IMR-90 (cell line): ENCODE data around the gene SLC7A6. TPM values are rescaled to one million over a fixed set of nuclear protein-coding genes. Genes with fewer than 3 reads are reported as not detected.

Experiments
- ATAC-seq: fragments of 200-7000 bp; cut with Tn5 transposase; 2 replicates; pipeline ENCODE4 v1.9.1; 2020; ENCODE audit warnings: low read depth, mild to moderate bottlenecking, moderate library complexity
- BruUV-seq: library from RNA; stranded (reverse); fragments of 400-500 nt; replicated peaks from 2 replicates; lab custom pipeline; 2021; lab: Mats Ljungman, UMichigan
- CTCF ChIA-PET: fragments of 300-600 bp; formaldehyde crosslinking; extraction: SDS; loops from one replicate; lab custom pipeline; 2021; ENCODE audit warnings: antibody characterized with exemption; lab: Yijun Ruan, JAX
- POLR2A ChIA-PET: fragments of 300-600 bp; sonication (Branson Sonifier 250); formaldehyde crosslinking; loops from one replicate; lab custom pipeline; 2022; ENCODE audit warnings: antibody characterized with exemption; ENCODE audit not compliant: unreplicated experiment; lab: Charles Lee
- DNase-seq: peaks from one replicate; pipeline ENCODE4 v3.0.0; 2013
- H2AFZ ChIP-seq: replicated peaks from 2 replicates; pipeline ENCODE3; 2013; ENCODE audit warnings: low read length, mild to moderate bottlenecking; ENCODE audit not compliant: poor library complexity
- H2AK5ac ChIP-seq: 2 replicates; pipeline ENCODE4 v1.6.1; 2013; ENCODE audit warnings: low read depth, low read length, inconsistent platforms
- H2AK9ac ChIP-seq: replicated peaks from 2 replicates; pipeline ENCODE3; 2013; ENCODE audit warnings: mild to moderate bottlenecking, low read depth, low read length, moderate library complexity; ENCODE audit not compliant: poor library complexity
- H2BK120ac ChIP-seq: 2 replicates; pipeline ENCODE4 v1.6.1; 2013; ENCODE audit warnings: low read depth, low read length, inconsistent platforms
- H2BK15ac ChIP-seq: 3 replicates; pipeline ENCODE4 v1.6.1; 2013; ENCODE audit warnings: low read depth, low read length, inconsistent platforms
- H2BK20ac ChIP-seq: 2 replicates; pipeline ENCODE4 v1.6.1; 2013; ENCODE audit warnings: low read depth, mild to moderate bottlenecking, inconsistent platforms, low read length, moderate library complexity
- H2BK5ac ChIP-seq: 2 replicates; pipeline ENCODE4 v1.6.1; 2013; ENCODE audit warnings: mild to moderate bottlenecking, low read depth, low read length, inconsistent platforms; ENCODE audit not compliant: poor library complexity, severe bottlenecking
- H3K14ac ChIP-seq: replicated peaks from 2 replicates; pipeline ENCODE4 v1.6.1; 2013; ENCODE audit warnings: low read depth, low read length, inconsistent platforms
- H3K18ac ChIP-seq: 2 replicates; pipeline ENCODE4 v1.6.1; 2013; ENCODE audit warnings: low read depth, low read length, control low read depth
- H3K23ac ChIP-seq: 2 replicates; pipeline ENCODE4 v1.6.1; 2013; ENCODE audit warnings: low read depth, low read length, inconsistent platforms
- H3K27ac ChIP-seq: 2 replicates; pipeline ENCODE4 v1.5.1; 2013; ENCODE audit warnings: mild to moderate bottlenecking, control low read depth, low read length; ENCODE audit not compliant: insufficient read depth
- H3K27me3 ChIP-seq: 2 replicates; pipeline ENCODE4 v1.6.1; 2013; ENCODE audit warnings: low read length; ENCODE audit not compliant: control insufficient read depth, insufficient read depth
- H3K36me3 ChIP-seq: 2 replicates; pipeline ENCODE4 v1.6.1; 2013; ENCODE audit warnings: low read length, mixed read lengths; ENCODE audit not compliant: control insufficient read depth, insufficient read depth
- H3K4ac ChIP-seq: 2 replicates; pipeline ENCODE4 v1.6.1; 2013; ENCODE audit warnings: low read depth, low read length, inconsistent platforms
- H3K4me1 ChIP-seq: 2 replicates; pipeline ENCODE4 v1.6.1; 2013; ENCODE audit warnings: low read length, mixed read lengths; ENCODE audit not compliant: control insufficient read depth, insufficient read depth
- H3K4me2 ChIP-seq: 2 replicates; pipeline ENCODE4 v1.6.1; 2013; ENCODE audit warnings: low read depth, mild to moderate bottlenecking, control low read depth, low read length, moderate library complexity
- H3K4me3 ChIP-seq: 2 replicates; pipeline ENCODE4 v1.5.1; 2013; ENCODE audit warnings: low read depth, mild to moderate bottlenecking, control low read depth, low read length, moderate library complexity; ENCODE audit not compliant: insufficient read depth
- H3K56ac ChIP-seq: 2 replicates; pipeline ENCODE4 v1.6.1; 2013; ENCODE audit warnings: low read length, inconsistent platforms; ENCODE audit not compliant: insufficient read depth; ENCODE audit errors: extremely low read depth
- H3K79me1 ChIP-seq, 2 experiments: 2 replicates each; pipeline ENCODE4 v1.6.1; 2013; ENCODE audit warnings: low read length in 2 of 2, inconsistent platforms in 1 of 2, low read depth in 1 of 2
- H3K9ac ChIP-seq: 2 replicates; pipeline ENCODE4 v1.6.1; 2013; ENCODE audit warnings: low read depth, low read length, control low read depth
- H3K9me1 ChIP-seq: 2 replicates; pipeline ENCODE4 v1.6.1; 2013; ENCODE audit warnings: low read length, inconsistent platforms; ENCODE audit not compliant: insufficient read depth
- H3K9me3 ChIP-seq: 2 replicates; pipeline ENCODE4 v1.6.1; 2013; ENCODE audit warnings: low read length; ENCODE audit not compliant: control insufficient read depth, insufficient read depth
- H4K20me1 ChIP-seq: 2 replicates; pipeline ENCODE4 v1.6.1; 2013; ENCODE audit warnings: low read length, inconsistent platforms; ENCODE audit not compliant: insufficient read depth
- H4K5ac ChIP-seq: 2 replicates; pipeline ENCODE4 v1.6.1; 2013; ENCODE audit warnings: mild to moderate bottlenecking, low read depth, low read length, control low read depth
- H4K8ac ChIP-seq, 2 experiments: 2 replicates each; pipeline ENCODE4 v1.6.1; 2013; ENCODE audit warnings: low read depth in 2 of 2, low read length in 2 of 2, control low read depth in 1 of 2, inconsistent platforms in 1 of 2
- H4K91ac ChIP-seq: 2 replicates; pipeline ENCODE4 v1.6.1; 2013; ENCODE audit warnings: low read depth, low read length, inconsistent platforms; ENCODE audit not compliant: insufficient read depth
- RCOR1 ChIP-seq: IDR thresholded peaks from 2 replicates; pipeline ENCODE4 v1.6.1; 2012; ENCODE audit warnings: mild to moderate bottlenecking, low read length, improper control_type of control experiment; ENCODE audit not compliant: insufficient replicate concordance
- SMC3 ChIP-seq: fragments of 150-350 bp; IDR thresholded peaks from 2 replicates; pipeline ENCODE4 v1.6.1; 2016; ENCODE audit warnings: low read depth, mild to moderate bottlenecking, antibody characterized with exemption, low read length, moderate library complexity
- WGBS, 2 experiments: methylation state at CpG; one replicate each; pipeline versions ENCODE4 v1.1.5 to v1.1.7; 2013; ENCODE audit warnings: missing lambda C conversion rate in 2 of 2; ENCODE audit not compliant: insufficient read length in 1 of 2; ENCODE audit errors: extremely low coverage in 2 of 2; 5-methylcytosine and 5-hydroxymethylcytosine counted together
- dilution Hi-C: fragments of 300-500 bp; cut with HindIII; formaldehyde crosslinking; loops from one replicate; pipeline ENCODE4 v1.14.3; 2018; ENCODE audit warnings: low sequenced_read_pairs; ENCODE audit not compliant: unreplicated experiment
- in situ Hi-C: fragments of 300-500 bp; cut with MboI; formaldehyde crosslinking; loops from 3 replicates; pipeline ENCODE4 v1.14.3; 2019; ENCODE audit warnings: low sequenced_read_pairs, inconsistent platforms, mixed read lengths
- intact Hi-C: fragments of 100-400 bp; cut with micrococcal nuclease; formaldehyde crosslinking; loops from 2 replicates; pipeline ENCODE4 v1.10.0; 2022
- polyA plus RNA-seq, 3 experiments: library from polyadenylated mRNA; depleted of rRNA; stranded (reverse); fragments of >200 nt; gene quantifications; 2 replicates each; pipeline ENCODE4 v1.2.3, GENCODE V29; 2012; ENCODE audit warnings: low replicate concordance in 1 of 3
- total RNA-seq: library from RNA; depleted of rRNA; stranded (reverse); fragments of >200 nt; gene quantifications from 2 replicates; pipeline ENCODE4 v1.2.3, GENCODE V29; 2012

Gene SLC7A6
- total and polyA plus RNA-seq, 2 of the 4 experiments (the other 2 are of a cell fraction): 29.4 to 36.1 TPM

- Histone ChIP-seq H3K36me3 (peaks cover 48% of the 10 kb centered on the region), H3K14ac (no peak overlapping the region), H3K9me3 (no peaks in the 10 kb centered on the region), H2BK20ac (no peak overlapping the region), H4K8ac (no peak overlapping the region), H3K27ac (no peak overlapping the region), H3K4me3 (no peak overlapping the region), H3K27me3 (no peaks in the 10 kb centered on the region), H2BK5ac (no peak overlapping the region), H3K79me1 (peaks cover 0 to 12% of the 10 kb centered on the region in 2 experiments; a peak in 2 of 4 replicates), H4K91ac (no peak overlapping the region), H2BK15ac (no peak overlapping the region), H4K5ac (no peak overlapping the region), H3K4me1 (0 out of 2 replicates have a peak, but pooled peaks cover 2% of the 10 kb centered on the region), H3K4ac (no peak overlapping the region), H3K18ac (no peak overlapping the region), H3K9ac (no peak overlapping the region), H2AK5ac (no peak overlapping the region), H3K4me2 (no peak overlapping the region), H4K20me1 (no peaks in the 10 kb centered on the region), H2BK120ac (no peak overlapping the region), H2AFZ (no peak overlapping the region), H3K23ac (no peak overlapping the region), H2AK9ac (no peak overlapping the region), H3K9me1 (peaks cover 9% of the 10 kb centered on the region), H3K56ac (no peak overlapping the region)
- DNase-seq (no peak), ATAC-seq (no peak)
- intact Hi-C loops (no loop called here), dilution Hi-C loops (no loop called here), in situ Hi-C loops (no loop called here)
- WGBS, 2 experiments: 97% methylated on average over 6 of the region's 16 CpGs; no CpG with 5 or more reads in 1 of the 2 experiments
- no peak for TF ChIP-seq RCOR1
- no peak for TF ChIP-seq SMC3
- CTCF ChIA-PET: interaction anchor here (1.1 kb wide), 1 partner anchor 28 kb away, joined by 3 read pairs; the partner anchor contains the start of genes PRMT7 and SLC7A6OS
- BruUV-seq: no TSS peak
- POLR2A ChIA-PET: no interaction called here
Observed at GRCh38 chr16:68338326-68339119, 74.2 kb downstream of the SLC7A6 start.
